Effector memory CD4-positive, alpha-beta T cell (primary cell): Measurements from ENCODE around the gene LHX4.
"Not testable (repeated sequence)": the region's sequence is repeated elsewhere in the genome, so short reads cannot be mapped to it uniquely, and the experiment has no call there.

Experiments
- DNase-seq, 3 donors: peaks; one replicate each; pipeline ENCODE4 v3.0.0-alpha.2; 2020
- H3K27ac ChIP-seq: 2 replicates; pipeline ENCODE4 v1.7.0; 2013; ENCODE audit warnings: mild to moderate bottlenecking, low read length, moderate library complexity; ENCODE audit not compliant: insufficient read depth, poor library complexity, severe bottlenecking
- H3K27me3 ChIP-seq: replicated peaks from 2 replicates; pipeline ENCODE4 v1.7.0; 2013; ENCODE audit warnings: mild to moderate bottlenecking, low read length; ENCODE audit not compliant: insufficient read depth, control insufficient read depth, poor library complexity, severe bottlenecking
- H3K36me3 ChIP-seq: 2 replicates; pipeline ENCODE4 v1.7.0; 2013; ENCODE audit warnings: mild to moderate bottlenecking, low read length, moderate library complexity; ENCODE audit not compliant: control insufficient read depth, insufficient read depth
- H3K4me1 ChIP-seq: 2 replicates; pipeline ENCODE4 v1.7.0; 2013; ENCODE audit warnings: low read length, mild to moderate bottlenecking; ENCODE audit not compliant: control insufficient read depth, insufficient read depth, poor library complexity, severe bottlenecking
- H3K4me3 ChIP-seq: 2 replicates; pipeline ENCODE4 v1.7.0; 2013; ENCODE audit warnings: low read length, low read depth, mild to moderate bottlenecking; ENCODE audit not compliant: insufficient read depth, poor library complexity, severe bottlenecking
- H3K9me3 ChIP-seq: 2 replicates; pipeline ENCODE4 v1.7.0; 2013; ENCODE audit warnings: mild to moderate bottlenecking, low read length, moderate library complexity; ENCODE audit not compliant: control insufficient read depth

The LHX4 gene

GRCh38 chr1:180196436-180197003 lies 33.5 kb upstream of the LHX4 start:
- H3K9me3 ChIP-seq: no peaks in the 10 kb centered on the region
- H3K27ac ChIP-seq: no peak overlapping the region
- no peak for DNase-seq
- H3K27me3 ChIP-seq: no peaks in the 10 kb centered on the region
- peaks cover 17% of the 10 kb centered on the region for H3K36me3 ChIP-seq
- H3K4me3 ChIP-seq: no peak overlapping the region
- no peaks in the 10 kb centered on the region for H3K4me1 ChIP-seq

- Histone ChIP-seq H3K27me3 (no peaks in the 10 kb centered on the region), H3K27ac (no peak overlapping the region), H3K9me3 (no peaks in the 10 kb centered on the region), H3K36me3 (peaks cover 17% of the 10 kb centered on the region), H3K4me1 (no peaks in the 10 kb centered on the region), H3K4me3 (no peak overlapping the region)
- DNase-seq: no peak
Observed at GRCh38 chr1:180197231-180197630, 32.8 kb upstream of the LHX4 start.

DNA sequence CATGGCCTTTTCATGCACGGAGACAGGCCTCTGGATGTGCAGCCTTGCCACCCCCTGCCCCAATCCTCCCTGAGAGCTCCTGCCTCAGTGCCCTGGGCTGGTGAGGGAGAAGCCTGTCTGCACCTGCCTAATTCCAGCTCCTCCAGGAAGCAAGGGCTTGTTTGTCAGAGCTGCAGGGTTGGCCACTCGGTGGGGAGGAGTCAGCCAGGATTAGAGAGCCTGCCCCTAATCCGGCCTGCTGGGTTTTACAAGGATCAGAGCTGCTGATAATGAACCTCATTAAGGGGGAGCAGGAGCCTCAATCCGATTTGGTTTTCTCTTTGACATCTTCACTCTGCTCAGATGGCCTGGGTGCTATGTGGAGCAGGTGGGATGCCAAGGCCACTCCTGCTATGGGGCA lies 31.9 kb upstream of the LHX4 start:
- no peak overlapping the region for H3K4me3 ChIP-seq
- H3K9me3 ChIP-seq: no peaks in the 10 kb centered on the region
- H3K4me1 ChIP-seq: no peaks in the 10 kb centered on the region
- DNase-seq: no peak
- peaks cover 17% of the 10 kb centered on the region for H3K36me3 ChIP-seq
- H3K27ac ChIP-seq: no peak overlapping the region
- no peaks in the 10 kb centered on the region for H3K27me3 ChIP-seq

- Histone ChIP-seq H3K27ac (no peak overlapping the region), H3K9me3 (no peaks in the 10 kb centered on the region), H3K4me3 (no peak overlapping the region), H3K36me3 (peaks cover 17% of the 10 kb centered on the region), H3K27me3 (no peaks in the 10 kb centered on the region), H3K4me1 (no peaks in the 10 kb centered on the region)
- no peak for DNase-seq
Observed at GRCh38 chr1:180198611-180199010, 31.5 kb upstream of the LHX4 start.

GRCh38 chr1:180199018-180199417 lies 31.0 kb upstream of the LHX4 start:
- no peak for DNase-seq
- Histone ChIP-seq H3K27ac (no peak overlapping the region), H3K4me1 (no peaks in the 10 kb centered on the region), H3K4me3 (no peak overlapping the region), H3K27me3 (no peaks in the 10 kb centered on the region), H3K9me3 (no peaks in the 10 kb centered on the region), H3K36me3 (peaks cover 17% of the 10 kb centered on the region)

DNA sequence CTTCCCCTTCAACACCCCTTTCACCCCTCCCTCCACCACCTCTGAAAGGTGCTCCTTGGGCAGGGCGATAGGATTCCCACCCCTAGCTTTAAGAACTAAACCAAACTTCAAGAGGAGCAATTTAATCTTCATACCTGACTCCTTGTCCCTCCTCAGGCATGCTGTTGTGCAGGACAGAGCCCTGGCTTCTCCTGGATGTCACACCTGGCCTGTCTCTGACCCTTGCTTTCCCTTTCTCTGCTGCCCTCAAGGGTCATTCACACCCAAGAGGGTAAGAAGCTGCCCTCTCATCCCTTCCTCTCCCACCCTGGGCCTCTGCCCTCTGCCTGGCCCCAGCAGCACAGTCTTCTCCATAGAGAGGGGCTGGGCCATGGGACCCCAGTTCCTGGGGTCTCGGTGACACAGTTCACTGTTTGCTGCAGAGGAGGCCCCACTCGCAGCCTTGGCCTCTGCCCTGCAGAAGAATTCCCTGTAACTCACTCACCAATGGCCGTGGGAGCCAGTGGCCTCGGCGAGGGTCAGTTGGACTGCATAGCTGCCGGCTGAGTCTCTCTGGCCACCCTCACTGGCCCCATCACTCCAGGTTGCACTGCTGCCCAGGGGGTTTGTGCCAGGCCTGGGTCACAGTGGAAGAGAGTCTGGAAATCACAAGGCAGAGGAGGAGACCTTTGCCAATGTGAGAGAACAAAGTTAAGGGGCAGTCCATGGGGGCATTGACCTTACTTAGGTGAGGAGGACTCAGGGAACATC lies 28.4 kb upstream of the LHX4 start:
- peaks cover 6% of the 10 kb centered on the region for H3K36me3 ChIP-seq
- H3K9me3 ChIP-seq: no peaks in the 10 kb centered on the region
- no peaks in the 10 kb centered on the region for H3K4me1 ChIP-seq
- H3K27me3 ChIP-seq: no peaks in the 10 kb centered on the region
- H3K27ac ChIP-seq: no peak overlapping the region
- DNase-seq: no peak
- no peak overlapping the region for H3K4me3 ChIP-seq

DNA sequence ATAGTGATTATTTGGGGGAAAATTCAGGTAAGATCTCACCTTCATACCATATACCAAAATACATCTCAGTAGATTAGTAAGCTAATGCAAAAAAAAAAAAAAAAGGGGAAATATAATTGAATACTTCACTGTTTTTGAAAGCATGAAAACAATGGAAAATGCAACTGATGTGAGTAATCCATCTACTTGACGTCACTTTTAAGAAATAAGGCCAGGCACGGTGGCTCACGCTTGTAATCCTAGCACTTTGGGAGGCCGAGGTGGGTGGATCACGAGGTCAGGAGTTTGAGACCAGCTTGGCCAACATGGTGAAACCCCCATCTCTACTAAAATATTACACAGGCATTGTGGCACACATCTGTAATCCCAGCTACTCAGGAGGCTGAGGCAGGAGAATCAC lies 27.5 kb upstream of the LHX4 start:
- H3K4me1 ChIP-seq: not testable (repeated sequence)

DNA sequence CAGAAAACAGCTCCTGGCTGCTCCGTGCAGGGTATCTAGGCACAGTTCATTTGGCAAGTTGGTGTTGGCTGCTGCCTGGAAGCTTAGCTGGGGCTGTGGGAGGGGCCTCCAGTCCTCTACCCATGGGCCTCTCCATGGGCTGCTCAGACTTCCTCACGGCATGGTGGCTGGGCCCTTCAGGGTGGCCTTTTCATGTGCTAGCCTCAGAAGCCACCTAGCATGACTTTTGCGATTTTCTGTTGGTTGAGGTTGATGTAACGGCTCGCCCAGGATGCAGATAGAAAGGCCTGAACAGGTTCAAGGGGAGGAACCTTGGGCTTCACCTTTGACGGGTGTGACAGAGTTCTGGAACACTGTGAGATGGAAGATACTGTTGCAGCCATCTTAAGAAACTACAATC lies 25.8 kb upstream of the LHX4 start:
- Histone ChIP-seq H3K9me3 (no peaks in the 10 kb centered on the region), H3K27ac (no peak overlapping the region), H3K4me3 (no peak overlapping the region), H3K27me3 (no peaks in the 10 kb centered on the region), H3K4me1 (no peaks in the 10 kb centered on the region), H3K36me3 (no peaks in the 10 kb centered on the region)
- DNase-seq: no peak

More for the DNA sequence above, 27.5 kb upstream of the LHX4 start:
- not testable (repeated sequence) for H3K36me3 ChIP-seq, H3K27me3 ChIP-seq, H3K9me3 ChIP-seq, H3K27ac ChIP-seq, DNase-seq, H3K4me3 ChIP-seq

DNA sequence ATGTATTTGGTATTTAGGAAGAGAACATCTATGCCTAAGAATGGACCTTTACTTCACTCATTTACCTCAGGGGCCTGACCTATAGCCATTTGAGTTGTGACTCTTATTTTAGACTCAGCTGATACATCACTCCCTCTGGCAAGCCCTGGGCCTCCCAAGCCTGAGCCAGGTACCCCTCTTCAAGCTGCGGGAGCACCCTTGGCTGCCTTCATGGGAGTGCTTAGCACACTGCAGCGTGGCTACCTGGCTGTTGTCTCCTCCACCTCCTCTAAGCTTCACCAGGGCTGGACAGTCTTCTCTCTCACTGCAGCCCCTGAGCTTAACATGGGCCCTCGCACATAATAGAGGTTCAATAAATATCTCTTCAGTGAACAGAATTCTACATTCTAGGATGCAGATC lies 23.5 kb upstream of the LHX4 start:
- no peaks in the 10 kb centered on the region for H3K36me3 ChIP-seq
- DNase-seq: no peak

GRCh38 chr1:180208264-180208663 lies 21.8 kb upstream of the LHX4 start:
- Histone ChIP-seq H3K27me3 (no peaks in the 10 kb centered on the region), H3K4me1 (no peaks in the 10 kb centered on the region), H3K27ac (no peak overlapping the region), H3K9me3 (no peaks in the 10 kb centered on the region), H3K4me3 (no peak overlapping the region), H3K36me3 (no peaks in the 10 kb centered on the region)
- DNase-seq: no peak

More for the DNA sequence above, 23.5 kb upstream of the LHX4 start:
- Histone ChIP-seq H3K9me3 (no peaks in the 10 kb centered on the region), H3K27me3 (no peaks in the 10 kb centered on the region), H3K4me1 (no peaks in the 10 kb centered on the region), H3K4me3 (no peak overlapping the region), H3K27ac (no peak overlapping the region)
